ENCODE results near the gene MAGI1.

- no peak for TF ChIP-seq CTCF (conservative IDR thresholded peaks at IDR 0.05 in 1 of 2, IDR thresholded peaks at IDR 0.05 in 1 of 2; ENCODE audit: low read depth in 1 of 2, low read length in 2 of 2)
- no peak for TF ChIP-seq EZH2 (IDR thresholded peaks at IDR 0.05; ENCODE audit: low read length, missing control alignments)
These were observed 501.6 kb downstream of the MAGI1 start for GRCh38 chr3:65537109-65537508.
